ENCODE results near the gene TBC1D9.

TBC1D9 gene

GRCh38 chr4:140602714-140603113 lies 153.5 kb downstream of the TBC1D9 start:
- no peaks in the 10 kb centered on the region for H3K9me3 ChIP-seq (ENCODE audit: low read depth, low read length)
- DNase-seq (ENCODE audit: low read depth, low spot score): no peak
- 0 out of 2 replicates have a peak overlapping the region, but pooled peaks have one; percentile 18 for H3K4me3 ChIP-seq
- TF ChIP-seq EZH2 (IDR thresholded peaks at IDR 0.05) (no peak), POLR2AphosphoS5 (IDR thresholded peaks at IDR 0.05; ENCODE audit: borderline replicate concordance, low read depth, low read length) (no peak), FOXP2 (optimal IDR thresholded peaks at IDR 0.05; ENCODE audit: control extremely low read depth, extremely low read length, insufficient read depth) (no peak)
- H3K9ac ChIP-seq (ENCODE audit: insufficient read length): no peak overlapping the region
- no peak overlapping the region for H3K27ac ChIP-seq
- no peaks in the 10 kb centered on the region for H3K36me3 ChIP-seq (ENCODE audit: insufficient read depth, low read length)

- H3K4me3 ChIP-seq: no peak overlapping the region
- H3K9ac ChIP-seq (ENCODE audit: insufficient read length): no peak overlapping the region
- no peaks in the 10 kb centered on the region for H3K9me3 ChIP-seq (ENCODE audit: low read depth, low read length)
- no peak for TF ChIP-seq POLR2AphosphoS5 (IDR thresholded peaks at IDR 0.05; ENCODE audit: borderline replicate concordance, low read depth, low read length)
- TF ChIP-seq FOXP2 (optimal IDR thresholded peaks at IDR 0.05; ENCODE audit: control extremely low read depth, extremely low read length, insufficient read depth): no peak
- TF ChIP-seq EZH2 (IDR thresholded peaks at IDR 0.05): no peak
- no peak overlapping the region for H3K27ac ChIP-seq
- DNase-seq (ENCODE audit: low read depth, low spot score): no peak
- H3K36me3 ChIP-seq (ENCODE audit: insufficient read depth, low read length): no peaks in the 10 kb centered on the region
Measured at GRCh38 chr4:140600408-140600807, 155.8 kb downstream of the TBC1D9 start.

GRCh38 chr4:140595065-140595464 lies 161.1 kb downstream of the TBC1D9 start:
- TF ChIP-seq FOXP2 (optimal IDR thresholded peaks at IDR 0.05; ENCODE audit: control extremely low read depth, extremely low read length, insufficient read depth) (no peak), POLR2AphosphoS5 (IDR thresholded peaks at IDR 0.05; ENCODE audit: borderline replicate concordance, low read depth, low read length) (no peak), EZH2 (IDR thresholded peaks at IDR 0.05) (no peak)
- H3K9ac ChIP-seq (ENCODE audit: insufficient read length): no peak overlapping the region
- H3K36me3 ChIP-seq (ENCODE audit: insufficient read depth, low read length): no peaks in the 10 kb centered on the region
- DNase-seq (ENCODE audit: low read depth, low spot score): no peak
- H3K4me3 ChIP-seq: no peak overlapping the region
- H3K9me3 ChIP-seq (ENCODE audit: low read depth, low read length): no peaks in the 10 kb centered on the region
- H3K27ac ChIP-seq: no peak overlapping the region

- Histone ChIP-seq H3K9me3 (ENCODE audit: low read depth, low read length) (no peaks in the 10 kb centered on the region), H3K4me3 (peak overlapping the region; percentile 58), H3K36me3 (ENCODE audit: insufficient read depth, low read length) (no peaks in the 10 kb centered on the region), H3K27ac (peak overlapping the region; percentile 80), H3K9ac (ENCODE audit: insufficient read length) (peak overlapping the region; percentile 52)
- TF ChIP-seq EZH2 (IDR thresholded peaks at IDR 0.05): no peak
- no peak for TF ChIP-seq FOXP2 (optimal IDR thresholded peaks at IDR 0.05; ENCODE audit: control extremely low read depth, extremely low read length, insufficient read depth)
- TF ChIP-seq POLR2AphosphoS5 (IDR thresholded peaks at IDR 0.05; ENCODE audit: borderline replicate concordance, low read depth, low read length): 0 out of 2 replicates have a peak, but pooled peaks have one; percentile 18
- peak; percentile 48 for DNase-seq (ENCODE audit: low read depth, low spot score)
Measured at GRCh38 chr4:140584439-140584838, 171.7 kb downstream of the TBC1D9 start.

GRCh38 chr4:140581078-140581477 lies 175.1 kb downstream of the TBC1D9 start:
- Histone ChIP-seq H3K9me3 (ENCODE audit: low read depth, low read length) (no peaks in the 10 kb centered on the region), H3K27ac (no peak overlapping the region), H3K36me3 (ENCODE audit: insufficient read depth, low read length) (no peaks in the 10 kb centered on the region), H3K4me3 (no peak overlapping the region), H3K9ac (ENCODE audit: insufficient read length) (no peak overlapping the region)
- DNase-seq (ENCODE audit: low read depth, low spot score): no peak
- TF ChIP-seq EZH2 (IDR thresholded peaks at IDR 0.05) (no peak), POLR2AphosphoS5 (IDR thresholded peaks at IDR 0.05; ENCODE audit: borderline replicate concordance, low read depth, low read length) (no peak), FOXP2 (optimal IDR thresholded peaks at IDR 0.05; ENCODE audit: control extremely low read depth, extremely low read length, insufficient read depth) (no peak)

- H3K9me3 ChIP-seq (ENCODE audit: low read depth, low read length): no peaks in the 10 kb centered on the region
- no peak overlapping the region for H3K27ac ChIP-seq
- no peak overlapping the region for H3K4me3 ChIP-seq
- TF ChIP-seq FOXP2 (optimal IDR thresholded peaks at IDR 0.05; ENCODE audit: control extremely low read depth, extremely low read length, insufficient read depth) (no peak), EZH2 (IDR thresholded peaks at IDR 0.05) (no peak), POLR2AphosphoS5 (IDR thresholded peaks at IDR 0.05; ENCODE audit: borderline replicate concordance, low read depth, low read length) (no peak)
- H3K36me3 ChIP-seq (ENCODE audit: insufficient read depth, low read length): no peaks in the 10 kb centered on the region
- no peak for DNase-seq (ENCODE audit: low read depth, low spot score)
- no peak overlapping the region for H3K9ac ChIP-seq (ENCODE audit: insufficient read length)
Measured at GRCh38 chr4:140579278-140579677, 176.9 kb downstream of the TBC1D9 start.

GRCh38 chr4:140575489-140575888 lies 180.7 kb downstream of the TBC1D9 start:
- Histone ChIP-seq H3K36me3 (ENCODE audit: insufficient read depth, low read length) (no peaks in the 10 kb centered on the region), H3K27ac (no peak overlapping the region), H3K9me3 (ENCODE audit: low read depth, low read length) (no peaks in the 10 kb centered on the region), H3K9ac (ENCODE audit: insufficient read length) (no peak overlapping the region), H3K4me3 (no peak overlapping the region)
- no peak for DNase-seq (ENCODE audit: low read depth, low spot score)
- no peak for TF ChIP-seq POLR2AphosphoS5 (IDR thresholded peaks at IDR 0.05; ENCODE audit: borderline replicate concordance, low read depth, low read length)
- no peak for TF ChIP-seq EZH2 (IDR thresholded peaks at IDR 0.05)
- TF ChIP-seq FOXP2 (optimal IDR thresholded peaks at IDR 0.05; ENCODE audit: control extremely low read depth, extremely low read length, insufficient read depth): no peak

- Histone ChIP-seq H3K27ac (no peak overlapping the region), H3K36me3 (ENCODE audit: insufficient read depth, low read length) (no peaks in the 10 kb centered on the region), H3K9me3 (ENCODE audit: low read depth, low read length) (no peaks in the 10 kb centered on the region), H3K4me3 (no peak overlapping the region), H3K9ac (ENCODE audit: insufficient read length) (no peak overlapping the region)
- no peak for DNase-seq (ENCODE audit: low read depth, low spot score)
- TF ChIP-seq FOXP2 (optimal IDR thresholded peaks at IDR 0.05; ENCODE audit: control extremely low read depth, extremely low read length, insufficient read depth) (no peak), POLR2AphosphoS5 (IDR thresholded peaks at IDR 0.05; ENCODE audit: borderline replicate concordance, low read depth, low read length) (no peak), EZH2 (IDR thresholded peaks at IDR 0.05) (no peak)
Measured at GRCh38 chr4:140571620-140572019, 184.6 kb downstream of the TBC1D9 start.
